H1 (cell line): ENCODE data around the gene ZNF385C. TPM values are rescaled to one million over a fixed set of nuclear protein-coding genes. Genes with fewer than 3 reads are reported as not detected.

Experiments
- GABPA ChIP-seq: IDR thresholded peaks from 2 replicates; pipeline ENCODE4 v1.6.1; 2011; ENCODE audit warnings: mild to moderate bottlenecking, low read length, moderate library complexity, borderline replicate concordance; ENCODE audit not compliant: insufficient read depth
- RNF2 ChIP-seq: fragments of 200-900, 300-1000 bp; sonication (generic); IDR thresholded peaks from 2 replicates; pipeline ENCODE4 v1.7.1; 2016; ENCODE audit warnings: borderline replicate concordance, low read depth, mild to moderate bottlenecking, antibody characterized with exemption, low read length; ENCODE audit not compliant: poor library complexity, severe bottlenecking; ENCODE audit errors: missing control alignments
- SP4 ChIP-seq: IDR thresholded peaks from 2 replicates; pipeline ENCODE4 v1.6.1; 2012; ENCODE audit warnings: low read length, inconsistent platforms
- polyA plus RNA-seq, 7 experiments: library from polyadenylated mRNA; depleted of rRNA in 3 of 7; stranded (reverse) in 5 of 7; unstranded in 2 of 7; fragments of >200 nt in 5 of 7; fragments of 200-250 nt in 2 of 7; gene quantifications; 1 replicate in 5 of 7; 2 replicates in 1 of 7; 4 replicates in 1 of 7; pipeline versions ENCODE4 v1.2.1 to v1.2.3, GENCODE V29; 2011 to 2013; ENCODE audit warnings: missing spikeins in 2 of 7, mixed read lengths in 2 of 7
- total RNA-seq: library from RNA; stranded (reverse); fragmentation: NEBNext Ultra II Directional; extraction: Animal tissue kit (Norgen Biotek cat#: 25700); gene quantifications from 2 replicates; pipeline ENCODE4 v1.2.1, GENCODE V29; 2021

The ZNF385C gene
- total and polyA plus RNA-seq, 2 of the 8 experiments (the other 6 are each of a cell fraction or from before 2014, with no cell fraction given), result 3.9 to 6.1 TPM

DNA sequence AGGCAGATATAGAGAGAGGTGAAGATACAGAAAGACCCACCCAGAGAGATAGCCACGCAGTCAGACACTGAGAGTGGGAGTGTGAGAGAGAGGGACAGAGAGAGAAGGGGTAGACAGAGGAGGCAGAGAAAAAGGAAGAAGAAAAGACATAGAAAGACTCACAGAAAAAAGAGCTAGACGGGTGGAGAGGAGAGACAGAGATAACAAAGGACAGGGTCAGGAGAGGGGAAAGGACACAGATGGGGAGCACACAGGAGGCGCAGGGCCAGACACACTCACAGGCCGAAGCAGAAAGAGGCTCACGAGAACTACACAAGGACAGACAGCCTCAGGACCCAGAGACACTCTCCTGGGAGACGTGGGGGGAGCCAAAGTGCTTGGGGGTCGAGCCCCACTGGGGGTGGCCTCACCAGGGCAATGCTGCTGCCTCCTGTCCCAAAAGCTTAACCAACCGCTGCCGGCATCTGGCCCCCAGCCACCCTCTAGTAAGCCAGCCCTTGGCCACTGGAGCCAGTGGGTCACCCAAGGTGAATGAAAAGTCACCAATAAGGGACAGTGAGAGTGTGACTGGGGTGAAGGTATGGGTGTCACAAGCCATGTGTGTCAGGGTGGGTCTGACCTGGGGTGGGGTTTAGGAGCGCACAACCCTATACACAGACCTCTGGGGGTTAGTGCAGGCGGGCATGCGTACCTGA is 3.8 kb downstream of the ZNF385C start (continued):
- TF ChIP-seq RNF2 (no peak), GABPA (no peak), SP4 (no peak)
